ENCODE results near the gene UNC5A.

Gene UNC5A

GRCh38 chr5:176897263-176897662 lies 86.9 kb downstream of the UNC5A start:
- no peak for DNase-seq (ENCODE audit: low spot score)

GRCh38 chr5:176899296-176899891 lies 89.0 kb downstream of the UNC5A start, which contains the start of gene HK3:
HK3 (minus strand) TSS chr5:176899346; CDS start chr5:176896159, 3,187 bp downstream.
- no peak for DNase-seq (ENCODE audit: low spot score)

GRCh38 chr5:176899946-176900779 lies 89.8 kb downstream of the UNC5A start:
- no peak for DNase-seq (ENCODE audit: low spot score)

GRCh38 chr5:176900780-176901204 lies 90.4 kb downstream of the UNC5A start:
- no peak for DNase-seq (ENCODE audit: low spot score)

GRCh38 chr5:176901260-176902101 lies 91.1 kb downstream of the UNC5A start:
- DNase-seq (ENCODE audit: low spot score): no peak

- no peak for DNase-seq (ENCODE audit: low spot score)
Measured at GRCh38 chr5:176902102-176902814, 91.9 kb downstream of the UNC5A start.

- DNase-seq (ENCODE audit: low spot score): no peak
Measured at GRCh38 chr5:176902911-176903664, 92.7 kb downstream of the UNC5A start.

- no peak for DNase-seq (ENCODE audit: low spot score)
Measured at GRCh38 chr5:176904276-176904675, 93.9 kb downstream of the UNC5A start.

GRCh38 chr5:176906126-176906525 lies 95.8 kb downstream of the UNC5A start:
- no peak for DNase-seq (ENCODE audit: low spot score)

GRCh38 chr5:176906796-176907195 lies 96.4 kb downstream of the UNC5A start:
- no peak for DNase-seq (ENCODE audit: low spot score)

GRCh38 chr5:176908675-176909368 lies 98.5 kb downstream of the UNC5A start:
- no peak for DNase-seq (ENCODE audit: low spot score)

- no peak for DNase-seq (ENCODE audit: low spot score)
Measured at GRCh38 chr5:176912115-176912514, 101.8 kb downstream of the UNC5A start.

- DNase-seq (ENCODE audit: low spot score): no peak
Measured at GRCh38 chr5:176915906-176916305, 105.5 kb downstream of the UNC5A start.

GRCh38 chr5:176916337-176916736 lies 106.0 kb downstream of the UNC5A start:
- DNase-seq (ENCODE audit: low spot score): no peak

- no peak for DNase-seq (ENCODE audit: low spot score)
Measured at GRCh38 chr5:176918613-176919012, 108.3 kb downstream of the UNC5A start.

- no peak for DNase-seq (ENCODE audit: low spot score)
Measured at GRCh38 chr5:176921714-176922113, 111.4 kb downstream of the UNC5A start.

- no peak for DNase-seq (ENCODE audit: low spot score)
Measured at GRCh38 chr5:176922817-176923216, 112.5 kb downstream of the UNC5A start.

- DNase-seq (ENCODE audit: low spot score): no peak
Measured at GRCh38 chr5:176927562-176927961, 117.2 kb downstream of the UNC5A start.

- DNase-seq (ENCODE audit: low spot score): no peak
Measured at GRCh38 chr5:176929654-176930053, 119.3 kb downstream of the UNC5A start.

Measured in hepatic stellate cell (primary cell).